SU-DHL-6 (cell line): ENCODE results near the gene ALOXE3.
A peak's percentile ranks its signal among the peaks of the same experiment; 100 is the strongest.

Experiments
- EZH2phosphoT487 ChIP-seq: fragments of 200-600 bp; sonication (generic), shearing (Covaris generic); conservative IDR thresholded peaks from 2 replicates; pipeline ENCODE4 v1.6.1; 2018; ENCODE audit warnings: mild to moderate bottlenecking, antibody characterized with exemption, low read length, moderate library complexity, mixed read lengths
- TF ChIP-seq, protein P1 (sequence below): fragments of 200-600 bp; sonication (generic); IDR thresholded peaks from one replicate; pipeline ENCODE4 v1.5.1; 2017; ENCODE audit warnings: antibody characterized with exemption, mild to moderate bottlenecking, low read length, moderate library complexity; ENCODE audit not compliant: insufficient read depth, poor library complexity, severe bottlenecking

DNA sequence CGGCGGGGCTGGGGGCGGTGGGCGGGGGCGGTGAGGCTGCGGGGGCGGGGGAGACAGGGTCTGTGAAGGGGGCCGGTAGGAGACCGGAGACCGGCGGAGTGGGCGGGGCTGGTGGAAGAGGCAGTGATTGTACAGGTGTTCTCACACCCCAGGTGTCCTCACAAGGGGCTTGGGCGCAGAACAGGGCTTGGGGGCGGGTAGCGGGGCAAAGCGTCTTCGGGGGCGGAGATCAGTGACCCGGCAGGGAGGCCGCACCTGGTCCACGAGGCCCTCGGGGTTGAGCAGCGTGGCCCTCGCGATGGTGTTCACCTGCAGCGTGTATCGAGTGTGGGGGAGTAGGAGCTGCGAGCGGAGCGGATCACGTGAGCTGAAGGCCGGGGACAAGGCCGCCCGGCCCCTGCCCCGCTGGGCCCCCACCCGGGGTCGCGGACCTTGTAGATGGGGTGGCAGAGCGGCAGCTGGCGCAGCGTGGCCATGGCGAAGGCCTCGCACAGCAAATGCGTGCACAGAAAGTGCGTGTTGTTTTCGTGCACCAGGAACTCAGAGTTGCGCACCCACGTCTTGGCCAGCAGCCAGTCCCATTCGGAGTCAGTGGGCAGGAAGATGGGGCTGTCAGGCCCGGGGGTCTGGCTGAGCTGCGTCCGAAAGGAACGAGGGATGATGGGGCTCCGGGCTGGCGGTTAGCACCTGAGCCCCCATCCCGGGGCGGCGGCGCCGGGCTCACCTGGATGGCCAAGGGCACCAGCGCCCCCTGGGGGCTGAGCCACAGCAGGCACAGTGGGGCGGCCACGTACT is 8.5 kb downstream of the ALOXE3 start:
- TF ChIP-seq, protein P1, sequence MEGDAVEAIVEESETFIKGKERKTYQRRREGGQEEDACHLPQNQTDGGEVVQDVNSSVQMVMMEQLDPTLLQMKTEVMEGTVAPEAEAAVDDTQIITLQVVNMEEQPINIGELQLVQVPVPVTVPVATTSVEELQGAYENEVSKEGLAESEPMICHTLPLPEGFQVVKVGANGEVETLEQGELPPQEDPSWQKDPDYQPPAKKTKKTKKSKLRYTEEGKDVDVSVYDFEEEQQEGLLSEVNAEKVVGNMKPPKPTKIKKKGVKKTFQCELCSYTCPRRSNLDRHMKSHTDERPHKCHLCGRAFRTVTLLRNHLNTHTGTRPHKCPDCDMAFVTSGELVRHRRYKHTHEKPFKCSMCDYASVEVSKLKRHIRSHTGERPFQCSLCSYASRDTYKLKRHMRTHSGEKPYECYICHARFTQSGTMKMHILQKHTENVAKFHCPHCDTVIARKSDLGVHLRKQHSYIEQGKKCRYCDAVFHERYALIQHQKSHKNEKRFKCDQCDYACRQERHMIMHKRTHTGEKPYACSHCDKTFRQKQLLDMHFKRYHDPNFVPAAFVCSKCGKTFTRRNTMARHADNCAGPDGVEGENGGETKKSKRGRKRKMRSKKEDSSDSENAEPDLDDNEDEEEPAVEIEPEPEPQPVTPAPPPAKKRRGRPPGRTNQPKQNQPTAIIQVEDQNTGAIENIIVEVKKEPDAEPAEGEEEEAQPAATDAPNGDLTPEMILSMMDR: peak; percentile 95
- no peak for TF ChIP-seq EZH2phosphoT487
